PC-9 (cell line): Measurements from ENCODE around the gene BCR. TPM values are rescaled to one million over a fixed set of nuclear protein-coding genes. Genes with fewer than 3 reads are reported as not detected.

ENCODE experiments used
- BruUV-seq: library from RNA; stranded (reverse); fragments of 400-500 nt; replicated peaks from 2 replicates; lab custom pipeline; 2021; lab: Mats Ljungman, UMichigan
- CTCF ChIA-PET: fragments of 300-600 bp; sonication (Branson Sonifier 250); formaldehyde crosslinking; loops from one replicate; lab custom pipeline; 2022; ENCODE audit warnings: antibody characterized with exemption; lab: Charles Lee
- POLR2A ChIA-PET: fragments of 300-600 bp; sonication (Branson Sonifier 250); formaldehyde crosslinking; loops from one replicate; lab custom pipeline; 2022; ENCODE audit warnings: antibody characterized with exemption; ENCODE audit not compliant: unreplicated experiment; lab: Charles Lee
- DNase-seq, 2 experiments: peaks; one replicate each; pipeline versions ENCODE4 v3.0.0 to v3.0.0-alpha.2; 2015 to 2022; ENCODE audit warnings: mixed read lengths in 1 of 2
- H2AFZ ChIP-seq: fragments of 200-600 bp; sonication (generic); 2 replicates; pipeline ENCODE4 v1.8.1; 2017; ENCODE audit warnings: antibody characterized with exemption
- H3F3A ChIP-seq: fragments of 200-600 bp; sonication (generic); 2 replicates; pipeline ENCODE4 v1.8.1; 2017; ENCODE audit warnings: antibody characterized with exemption, mild to moderate bottlenecking, low read depth; ENCODE audit not compliant: insufficient read depth
- H3K27ac ChIP-seq: fragments of 200-600 bp; sonication (generic); 2 replicates; pipeline ENCODE4 v1.6.1; 2016; ENCODE audit warnings: mixed run types
- H3K27me3 ChIP-seq: fragments of 200-600 bp; sonication (generic); 2 replicates; pipeline ENCODE4 v1.6.1; 2016; ENCODE audit warnings: low read depth, mixed run types; ENCODE audit not compliant: insufficient read depth
- H3K36me3 ChIP-seq: fragments of 200-600 bp; sonication (generic); 2 replicates; pipeline ENCODE4 v1.6.1; 2016; ENCODE audit warnings: low read depth, mixed run types
- H3K4me1 ChIP-seq: fragments of 200-600 bp; sonication (generic); replicated peaks from 2 replicates; pipeline ENCODE4 v1.6.1; 2016; ENCODE audit warnings: mixed run types; ENCODE audit not compliant: insufficient read depth
- H3K4me2 ChIP-seq: fragments of 200-600 bp; sonication (generic); 2 replicates; pipeline ENCODE4 v1.6.1; 2017; ENCODE audit warnings: mixed run types
- H3K4me3 ChIP-seq: fragments of 200-600 bp; sonication (generic); 2 replicates; pipeline ENCODE4 v1.6.1; 2016; ENCODE audit warnings: mixed run types
- H3K79me2 ChIP-seq: fragments of 200-600 bp; sonication (generic); 2 replicates; pipeline ENCODE4 v1.6.1; 2017; ENCODE audit warnings: low read depth, mixed run types
- H3K9me2 ChIP-seq: fragments of 200-600 bp; sonication (generic); 2 replicates; pipeline ENCODE4 v1.8.1; 2017; ENCODE audit warnings: mild to moderate bottlenecking; ENCODE audit not compliant: insufficient read depth
- H3K9me3 ChIP-seq: fragments of 200-600 bp; sonication (generic); 2 replicates; pipeline ENCODE4 v1.8.1; 2016; ENCODE audit warnings: low read depth; ENCODE audit not compliant: insufficient read depth
- H4K20me1 ChIP-seq: fragments of 200-600 bp; sonication (generic); 2 replicates; pipeline ENCODE4 v1.8.1; 2017; ENCODE audit not compliant: insufficient read depth
- CTCF ChIP-seq: fragments of 200-600 bp; sonication (generic); conservative IDR thresholded peaks from 2 replicates; pipeline ENCODE4 v1.6.1; 2017; ENCODE audit warnings: mixed run types, antibody characterized with exemption, mild to moderate bottlenecking, moderate library complexity
- EZH2 ChIP-seq: fragments of 200-600 bp; sonication (generic); IDR thresholded peaks from 2 replicates; pipeline ENCODE4 v1.8.0; 2017; ENCODE audit warnings: antibody characterized with exemption, low read depth
- intact Hi-C: fragments of 100-400 bp; cut with micrococcal nuclease; formaldehyde crosslinking; loops from one replicate; pipeline ENCODE4 v1.10.0; 2022; ENCODE audit not compliant: unreplicated experiment
- total RNA-seq: library from RNA; stranded (reverse); gene quantifications from 2 replicates; pipeline ENCODE4 v1.2.3, GENCODE V29; 2021

The BCR gene
- total RNA-seq, 1 experiment from 2014 or later = 47.8 TPM

GRCh38 chr22:23294221-23294620 is 113.9 kb downstream of the BCR start:
- 0 out of 2 replicates have a peak, but pooled peaks cover 3% of the 10 kb centered on the region for H3F3A ChIP-seq
- no peak overlapping the region for H3K27ac ChIP-seq
- H4K20me1 ChIP-seq = peaks cover 6% of the 10 kb centered on the region; the same call in 1 of the 2 replicates
- no peak for DNase-seq
- intact Hi-C loops = no loop called here
- no peaks in the 10 kb centered on the region for H3K79me2 ChIP-seq
- H3K4me3 ChIP-seq = no peak overlapping the region
- H3K4me1 ChIP-seq = no peaks in the 10 kb centered on the region
- ChIA-PET CTCF (no interaction called here), POLR2A (no interaction called here)
- no peaks in the 10 kb centered on the region for H3K9me3 ChIP-seq
- no TSS peak for BruUV-seq
- H3K4me2 ChIP-seq = no peak overlapping the region
- no peak for TF ChIP-seq CTCF
- H3K36me3 ChIP-seq = peaks cover 4% of the 10 kb centered on the region; the same call in 1 of the 2 replicates
- no peaks in the 10 kb centered on the region for H3K27me3 ChIP-seq
- no peak overlapping the region for H2AFZ ChIP-seq
- no peaks in the 10 kb centered on the region for H3K9me2 ChIP-seq

- Histone ChIP-seq H3K79me2 (no peaks in the 10 kb centered on the region), H3K4me1 (no peaks in the 10 kb centered on the region), H3K36me3 (peaks cover 4% of the 10 kb centered on the region; the same call in 1 of the 2 replicates), H3K9me2 (no peaks in the 10 kb centered on the region), H3K9me3 (no peaks in the 10 kb centered on the region), H2AFZ (no peak overlapping the region), H4K20me1 (no peaks in the 10 kb centered on the region), H3F3A (0 out of 2 replicates have a peak, but pooled peaks cover 3% of the 10 kb centered on the region), H3K4me3 (no peak overlapping the region), H3K4me2 (no peak overlapping the region), H3K27ac (no peak overlapping the region), H3K27me3 (no peaks in the 10 kb centered on the region)
- POLR2A ChIA-PET = interaction anchor here (0.7 kb wide), 1 partner anchor 181 kb away, joined by 3 read pairs; no protein-coding TSS in a partner anchor
- DNase-seq = no peak
- CTCF ChIA-PET = no interaction called here
- TF ChIP-seq EZH2 (no peak), CTCF (no peak)
- intact Hi-C loops = no loop called here
- no TSS peak for BruUV-seq
Observed at GRCh38 chr22:23300476-23300875, 120.2 kb downstream of the BCR start.

GRCh38 chr22:23301591-23301990 is 121.3 kb downstream of the BCR start:
- POLR2A ChIA-PET = no interaction called here
- BruUV-seq = no TSS peak
- no peaks in the 10 kb centered on the region for H3K9me3 ChIP-seq
- no peaks in the 10 kb centered on the region for H3K4me1 ChIP-seq
- no peaks in the 10 kb centered on the region for H3K9me2 ChIP-seq
- H3F3A ChIP-seq = 0 out of 2 replicates have a peak, but pooled peaks cover 3% of the 10 kb centered on the region
- H4K20me1 ChIP-seq = no peaks in the 10 kb centered on the region
- TF ChIP-seq CTCF (no peak), EZH2 (no peak)
- H2AFZ ChIP-seq = no peak overlapping the region
- no peak overlapping the region for H3K27ac ChIP-seq
- H3K4me2 ChIP-seq = no peak overlapping the region
- H3K79me2 ChIP-seq = no peaks in the 10 kb centered on the region
- peaks cover 3% of the 10 kb centered on the region; the same call in 1 of the 2 replicates for H3K36me3 ChIP-seq
- CTCF ChIA-PET = no interaction called here
- intact Hi-C loops = no loop called here
- no peak for DNase-seq
- H3K4me3 ChIP-seq = no peak overlapping the region
- no peaks in the 10 kb centered on the region for H3K27me3 ChIP-seq
